Measurements from ENCODE around the gene HAUS5.
A peak's percentile ranks its signal among the peaks of the same experiment; 100 is the strongest.
"Not testable (repeated sequence)": the region's sequence is repeated elsewhere in the genome, so short reads cannot be mapped to it uniquely, and the experiment has no call there.

The HAUS5 gene, protein sequence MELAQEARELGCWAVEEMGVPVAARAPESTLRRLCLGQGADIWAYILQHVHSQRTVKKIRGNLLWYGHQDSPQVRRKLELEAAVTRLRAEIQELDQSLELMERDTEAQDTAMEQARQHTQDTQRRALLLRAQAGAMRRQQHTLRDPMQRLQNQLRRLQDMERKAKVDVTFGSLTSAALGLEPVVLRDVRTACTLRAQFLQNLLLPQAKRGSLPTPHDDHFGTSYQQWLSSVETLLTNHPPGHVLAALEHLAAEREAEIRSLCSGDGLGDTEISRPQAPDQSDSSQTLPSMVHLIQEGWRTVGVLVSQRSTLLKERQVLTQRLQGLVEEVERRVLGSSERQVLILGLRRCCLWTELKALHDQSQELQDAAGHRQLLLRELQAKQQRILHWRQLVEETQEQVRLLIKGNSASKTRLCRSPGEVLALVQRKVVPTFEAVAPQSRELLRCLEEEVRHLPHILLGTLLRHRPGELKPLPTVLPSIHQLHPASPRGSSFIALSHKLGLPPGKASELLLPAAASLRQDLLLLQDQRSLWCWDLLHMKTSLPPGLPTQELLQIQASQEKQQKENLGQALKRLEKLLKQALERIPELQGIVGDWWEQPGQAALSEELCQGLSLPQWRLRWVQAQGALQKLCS

DNA sequence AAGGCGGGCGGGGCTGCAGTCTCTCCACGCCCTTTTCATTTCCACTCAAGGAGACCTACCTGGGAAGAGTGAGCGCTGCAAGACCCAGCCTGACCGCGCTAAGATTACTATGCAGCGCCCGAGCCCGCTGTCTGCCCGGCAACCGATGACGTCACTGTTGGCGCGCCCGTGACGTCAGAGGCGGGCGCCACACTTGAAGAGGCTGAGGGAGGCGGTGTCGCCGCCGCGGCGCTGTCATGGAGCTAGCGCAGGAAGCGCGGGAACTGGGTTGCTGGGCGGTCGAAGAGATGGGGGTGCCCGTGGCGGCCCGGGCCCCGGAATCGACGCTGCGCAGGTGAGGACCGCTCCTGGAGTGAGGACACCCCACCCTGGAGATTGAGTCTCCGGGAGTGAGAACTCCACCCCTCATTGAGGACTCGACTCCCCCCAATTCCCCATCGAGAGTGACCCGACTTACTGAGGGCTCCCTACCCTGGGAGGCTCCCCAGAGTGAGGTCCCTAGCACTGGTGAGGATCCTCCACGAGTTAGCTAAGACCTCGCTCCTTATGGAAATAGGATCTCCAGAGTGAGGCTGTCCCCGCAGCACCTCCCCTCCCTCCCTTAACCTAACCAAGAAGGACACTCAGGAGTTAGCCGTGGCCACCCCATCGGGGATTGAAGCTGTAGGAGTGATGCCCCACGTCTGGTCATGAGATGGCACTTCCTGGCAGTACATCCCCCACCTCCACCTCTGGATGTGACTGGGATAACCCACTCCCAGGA is at the start of gene HAUS5:
Gene HAUS5, plus strand, starts transcription at position 177 of the 763 bp plus-strand sequence. Its CDS starts 60 bp downstream, at position 237.
- DNase-seq, result peak; percentile 96

DNA sequence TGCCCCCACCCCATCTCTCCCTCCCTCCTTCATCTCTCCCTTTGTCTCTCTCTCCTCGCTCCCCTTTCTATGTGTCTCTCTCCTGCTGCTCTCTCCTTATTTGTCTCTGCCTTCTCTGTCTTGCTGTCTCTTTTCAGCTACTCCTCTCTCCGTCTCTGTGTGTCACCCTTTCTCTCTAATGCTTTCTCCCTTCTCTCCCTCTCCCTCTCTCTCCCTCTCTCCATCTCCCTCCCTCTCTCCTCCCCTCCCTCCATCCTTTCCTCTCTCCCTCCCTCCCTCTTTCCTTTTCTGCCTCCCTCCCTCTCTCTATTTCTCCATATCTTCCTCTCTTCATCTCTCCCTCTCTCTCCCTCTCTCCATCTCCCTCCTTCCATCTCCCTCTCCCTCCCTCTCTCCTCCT is 49.8 kb upstream of the HAUS5 start:
- no peak for DNase-seq

DNA sequence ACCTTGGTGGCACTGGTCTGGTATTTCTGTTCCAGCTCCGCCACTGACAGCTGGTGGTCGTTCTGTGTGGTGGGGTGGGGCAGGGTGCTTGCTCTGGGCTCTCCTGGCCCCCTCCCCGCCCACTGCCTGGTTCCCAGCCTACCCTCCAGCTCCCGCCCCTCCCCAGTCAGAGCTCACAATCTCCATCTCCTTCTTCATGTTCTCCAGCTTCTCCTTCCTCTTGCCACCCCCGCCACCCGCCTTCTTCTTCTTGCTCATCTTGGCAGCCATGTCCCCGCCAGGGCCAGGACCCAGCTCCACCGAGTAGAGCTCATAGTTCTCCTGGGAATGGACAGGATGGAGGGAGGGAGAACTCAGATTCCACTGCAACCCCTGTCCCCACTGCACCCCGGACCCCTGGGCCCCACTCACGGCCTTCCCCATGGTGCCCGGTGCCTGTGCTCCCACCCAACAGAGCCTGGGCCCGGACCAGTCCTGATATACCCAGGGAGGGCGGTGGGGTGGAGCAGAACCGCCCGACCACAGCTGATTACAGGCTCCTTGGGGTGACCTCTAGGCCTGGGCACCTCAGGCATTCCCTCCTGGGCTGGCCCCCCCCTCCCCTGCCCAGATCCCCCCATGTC is 49.2 kb upstream of the HAUS5 start, which contains the start of gene ATP4A:
Gene ATP4A, minus strand, starts transcription at position 452 of the 623 bp plus-strand sequence. Its CDS starts 29 bp downstream, at position 423.
- no peak for DNase-seq

DNA sequence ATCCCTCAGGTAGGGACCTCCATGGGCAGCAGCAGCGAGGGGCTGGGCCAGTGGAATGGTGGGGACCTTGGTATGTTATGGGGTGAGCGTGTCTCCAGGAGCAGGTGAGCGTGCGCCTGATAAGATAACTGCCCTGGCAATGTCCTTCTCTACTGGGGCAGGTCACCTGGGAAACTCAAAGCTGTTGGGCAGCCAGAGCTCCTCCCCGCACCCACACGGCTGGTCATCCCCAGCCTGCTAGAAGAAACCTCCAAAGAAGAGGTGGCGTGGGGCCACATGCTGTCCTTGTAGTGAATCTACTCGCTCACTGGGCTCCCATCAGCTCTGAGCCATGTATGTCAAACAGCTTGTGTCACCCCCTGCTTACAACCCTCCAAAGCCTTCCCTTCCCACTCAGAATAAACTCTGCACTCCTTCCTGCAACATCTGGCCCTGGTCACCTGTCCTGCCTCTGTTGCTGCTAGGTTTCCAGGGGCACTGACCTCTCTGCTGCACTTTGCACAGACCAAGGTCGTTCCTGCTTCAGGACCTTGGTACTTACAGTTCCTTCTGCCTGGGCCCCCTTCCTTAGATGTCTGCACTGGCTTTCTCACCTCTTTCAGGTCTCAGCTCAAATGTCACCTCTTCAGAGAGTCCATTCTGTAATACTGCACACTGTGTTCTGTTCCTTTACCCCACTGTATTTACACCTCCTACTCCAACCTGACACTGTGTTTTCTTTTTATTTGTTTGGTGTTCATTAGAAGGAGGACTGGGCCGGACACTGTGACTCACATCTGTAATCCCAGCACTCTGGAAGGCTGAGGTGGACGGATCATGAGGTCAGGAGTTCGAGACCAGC is 47.3 kb upstream of the HAUS5 start:
- DNase-seq, result no peak

DNA sequence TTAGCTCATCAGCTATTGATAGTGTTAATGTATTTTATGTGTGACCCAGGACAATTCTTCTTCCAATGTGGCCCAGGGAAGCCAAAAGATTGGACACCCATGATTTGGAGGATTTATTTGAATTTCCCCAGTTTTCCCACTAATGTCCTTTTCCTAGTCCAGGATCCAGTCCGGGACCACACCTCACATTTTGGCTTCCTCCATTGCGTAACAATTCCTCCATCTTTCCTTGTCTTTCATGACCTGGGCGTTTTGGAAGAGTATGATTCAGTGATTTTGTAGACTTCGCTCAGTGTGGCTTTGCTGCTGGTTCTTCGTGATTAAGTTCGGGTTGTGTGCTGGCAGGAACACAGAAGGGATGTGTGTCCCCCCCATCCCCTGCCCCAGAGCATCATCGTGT is 45.8 kb upstream of the HAUS5 start:
- no peak for DNase-seq

DNA sequence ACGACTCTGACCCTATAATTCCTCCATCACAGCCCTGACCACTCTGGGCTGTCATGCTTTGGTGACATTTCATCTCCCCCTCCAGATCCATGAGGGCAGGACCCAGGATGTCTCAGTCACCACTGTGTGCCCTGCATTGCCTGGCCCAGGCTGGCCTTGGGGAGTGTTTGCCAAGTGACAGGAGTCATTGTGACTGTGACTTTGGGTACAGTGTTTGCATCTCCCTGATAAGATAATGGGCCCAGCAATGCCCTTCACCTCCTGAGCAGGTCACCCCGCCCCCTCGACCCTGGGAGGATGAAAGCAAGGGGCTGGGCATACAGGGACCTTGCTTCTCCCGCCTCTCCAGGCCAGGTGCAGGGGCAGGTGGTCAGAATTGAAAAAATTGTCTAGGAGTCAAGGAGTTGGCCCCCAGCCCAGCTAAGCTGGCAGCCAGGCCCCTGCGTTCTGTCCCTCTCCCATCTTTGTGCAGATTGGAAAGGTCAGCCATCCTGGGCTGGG is 43.2 kb upstream of the HAUS5 start:
- no peak for DNase-seq

DNA sequence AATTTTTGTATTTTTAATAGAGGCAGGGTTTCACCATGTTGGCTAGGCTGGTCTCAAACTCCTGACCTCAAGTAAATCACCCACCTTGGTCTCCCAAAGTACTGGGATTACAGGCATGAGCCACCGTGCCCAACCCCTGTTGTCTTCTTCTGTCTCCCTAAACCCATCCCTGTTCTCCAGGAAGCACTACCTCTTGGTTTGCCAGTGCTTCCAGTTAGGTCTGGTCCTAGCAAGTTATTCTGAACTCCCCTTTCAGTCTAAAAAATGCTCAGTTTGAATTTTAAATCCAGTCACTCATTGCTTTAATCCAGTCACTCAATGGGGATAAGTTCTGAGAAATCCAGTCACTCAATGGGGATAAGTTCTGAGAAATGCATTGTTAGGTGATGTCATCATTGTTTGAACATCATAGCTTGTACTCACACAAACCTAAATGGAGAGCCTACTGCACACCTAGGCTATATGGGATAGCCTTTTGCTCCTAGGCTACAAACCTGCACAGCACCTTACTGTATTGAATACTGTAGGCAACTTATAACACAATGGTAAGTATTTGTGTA is 41.0 kb upstream of the HAUS5 start:
- DNase-seq, result no peak

DNA sequence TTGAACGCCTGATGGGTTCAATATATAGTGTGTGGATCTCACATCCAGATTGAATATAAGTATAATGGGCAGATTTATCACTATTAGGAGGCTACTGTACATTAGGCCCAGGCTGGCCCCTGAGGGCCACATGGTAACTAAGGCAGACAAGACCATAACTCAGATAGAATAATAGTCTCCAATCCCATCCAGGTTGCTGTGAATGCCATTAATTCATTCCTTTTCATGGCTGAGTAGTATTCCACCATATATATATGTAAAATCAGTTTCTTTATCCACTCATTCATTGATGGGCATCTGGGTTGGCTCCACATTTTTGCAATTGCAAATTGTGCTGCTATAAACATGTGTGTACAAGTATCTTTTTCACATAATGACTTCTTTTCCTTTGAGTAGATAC is 34.6 kb upstream of the HAUS5 start:
- DNase-seq, result no peak

DNA sequence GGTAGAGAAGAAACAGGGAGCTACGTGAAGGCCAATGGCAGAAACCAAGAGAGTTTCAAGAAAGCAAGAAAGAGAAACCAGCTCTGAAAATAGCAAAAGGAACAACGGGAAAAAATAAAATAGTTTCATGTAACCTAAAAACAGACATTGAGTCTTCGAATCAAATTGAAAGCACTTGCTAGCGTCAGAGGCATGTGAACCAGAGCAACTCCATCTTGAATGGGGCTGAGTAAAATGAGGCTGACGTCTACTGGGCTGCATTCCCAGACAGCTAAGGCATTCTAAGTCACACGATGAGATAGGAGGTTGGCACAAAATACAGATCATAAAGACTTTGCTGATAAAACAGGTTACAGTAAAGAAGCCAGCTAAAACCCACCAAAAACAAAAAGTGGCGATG is 33.8 kb upstream of the HAUS5 start:
- DNase-seq, result no peak

DNA sequence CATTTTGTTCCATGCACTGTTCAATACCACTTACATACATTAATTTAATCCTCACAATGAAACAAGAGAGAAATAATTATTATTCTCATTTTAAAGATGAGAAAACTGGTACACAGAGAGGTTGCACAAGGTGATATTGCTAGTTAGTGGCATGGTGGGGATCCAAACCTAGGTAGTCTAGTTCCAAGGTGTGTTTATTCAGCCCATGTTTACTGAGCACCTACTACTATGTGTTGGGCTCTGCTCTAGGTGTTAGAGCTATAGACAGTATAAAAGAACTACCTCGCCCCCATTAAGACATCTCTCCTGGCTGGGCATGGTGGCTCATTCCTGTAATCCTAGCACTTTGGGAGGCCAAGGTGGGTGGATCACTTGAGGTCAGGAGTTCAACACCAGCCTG is 29.8 kb upstream of the HAUS5 start:
- no peak for DNase-seq

DNA sequence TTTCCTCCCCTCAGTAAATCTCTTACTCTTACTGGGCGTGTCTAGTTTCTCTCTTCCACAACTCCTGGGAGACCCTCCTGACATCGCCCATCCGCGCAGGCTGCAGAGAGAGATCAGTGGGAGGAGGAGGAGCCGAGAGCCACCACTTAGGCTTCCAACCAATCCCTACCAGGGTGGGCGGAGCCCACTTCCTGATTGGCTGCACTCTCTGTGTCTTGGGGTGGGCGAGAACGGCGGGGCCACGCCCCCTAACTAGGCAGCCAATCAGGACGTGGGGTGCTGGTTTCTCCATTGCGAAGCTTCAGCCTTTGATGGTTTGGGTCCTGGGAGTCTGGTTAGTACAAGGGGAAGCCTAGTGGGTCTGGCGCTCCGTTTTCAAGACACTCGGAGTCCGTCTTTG is 26.7 kb upstream of the HAUS5 start, which contains the start of gene PMIS2:
Gene PMIS2, plus strand, starts transcription at position 326 of the 400 bp plus-strand sequence. CDS start 87 bp downstream, outside the sequence.
- peak; percentile 51 for DNase-seq

DNA sequence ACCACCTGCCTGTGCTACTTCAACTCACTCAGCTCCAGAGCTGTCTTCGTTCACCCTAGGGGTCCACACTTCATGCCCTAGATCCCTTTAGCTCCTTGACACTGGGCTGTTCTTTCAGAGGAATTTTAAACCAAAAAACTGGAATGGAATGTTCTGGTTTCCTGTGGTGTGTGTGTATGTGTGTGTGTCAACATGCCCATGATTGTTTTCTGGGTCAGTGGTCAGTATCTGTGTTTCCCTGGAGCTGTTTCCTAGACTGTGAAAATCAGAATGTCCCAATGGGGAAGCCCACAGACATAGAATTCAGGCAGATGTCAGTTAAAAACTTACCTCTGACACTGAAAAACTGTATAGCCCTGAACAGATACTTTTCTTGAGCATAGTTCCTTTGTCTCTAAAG is 25.2 kb upstream of the HAUS5 start:
- no peak for DNase-seq

DNA sequence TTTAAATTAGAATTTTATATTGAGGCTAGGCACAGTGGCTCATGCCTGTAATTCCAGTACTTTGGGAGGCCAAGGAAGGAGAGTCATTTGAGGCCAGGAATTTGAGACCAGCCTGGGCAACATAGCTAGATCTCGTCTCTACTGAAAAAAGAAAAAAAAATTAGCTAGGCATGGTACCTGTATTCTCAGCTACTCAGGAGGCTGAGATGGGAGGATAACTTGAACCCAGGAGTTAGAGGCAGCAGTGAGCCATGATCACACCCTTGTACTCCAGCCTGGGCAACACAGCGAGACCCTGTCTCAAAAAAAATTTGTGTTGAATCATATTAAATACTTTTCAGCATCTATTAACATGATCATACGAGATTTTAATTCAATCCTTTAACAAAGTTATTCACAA is 21.7 kb upstream of the HAUS5 start:
- DNase-seq, result no peak

DNA sequence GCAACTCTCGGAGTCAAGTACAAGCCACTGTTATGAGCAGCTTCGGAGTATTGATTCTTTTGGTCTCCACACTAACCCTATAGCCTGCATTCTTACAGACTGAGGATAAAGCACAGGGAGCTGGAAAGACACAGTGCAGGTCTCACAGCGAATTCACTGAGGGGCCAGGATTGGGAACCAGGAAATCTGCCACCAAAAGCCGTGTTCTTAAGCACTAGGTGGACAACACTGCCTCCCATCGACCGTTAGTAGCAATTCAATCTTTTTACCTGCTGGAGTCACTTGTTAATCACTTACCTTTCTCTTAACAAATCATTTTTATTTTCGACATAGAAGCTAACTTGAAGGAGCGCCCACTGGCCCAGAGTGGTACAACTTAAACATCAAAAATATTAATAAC is 20.3 kb upstream of the HAUS5 start:
- peak; percentile 56 for DNase-seq

DNA sequence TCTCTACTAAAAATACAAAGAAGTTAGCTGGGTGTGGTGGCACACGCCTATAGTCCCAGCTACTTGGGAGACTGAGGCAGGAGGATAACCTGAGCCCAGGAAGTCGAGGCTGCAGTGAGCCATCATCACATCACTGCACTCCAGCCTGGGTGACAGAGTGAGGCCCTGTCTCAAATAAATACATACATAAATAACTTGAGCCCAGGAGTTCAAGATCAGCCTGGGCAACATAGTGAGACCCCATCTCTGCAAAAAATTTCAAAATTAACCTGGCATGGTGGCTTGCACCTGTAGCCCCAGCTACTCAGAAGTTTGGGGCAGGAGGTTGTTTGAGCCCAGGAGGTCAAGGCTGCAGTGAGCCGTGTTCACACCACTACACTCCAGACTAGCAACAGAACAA is 17.5 kb upstream of the HAUS5 start:
- not testable (repeated sequence) for DNase-seq

DNA sequence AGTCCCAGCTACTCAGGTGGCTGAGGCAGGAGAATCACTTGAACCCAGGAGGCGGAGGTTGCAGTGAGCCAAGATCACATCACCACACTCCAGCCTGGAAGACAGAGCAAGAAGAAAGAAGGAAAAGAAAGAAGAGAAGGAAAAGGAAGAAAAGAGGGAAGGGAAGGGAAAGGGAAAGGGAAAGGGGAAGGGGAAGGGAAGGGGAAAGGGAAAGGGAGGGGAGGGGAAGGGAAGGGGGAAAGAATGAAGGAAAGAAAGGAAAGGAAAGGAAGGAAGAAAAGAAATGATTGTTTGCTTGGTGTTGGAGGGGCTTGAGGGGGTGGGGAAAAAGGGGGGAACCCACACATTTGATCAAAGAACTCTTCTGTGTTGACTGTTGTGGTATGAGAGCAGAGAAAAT is 16.6 kb upstream of the HAUS5 start:
- no peak for DNase-seq

DNA sequence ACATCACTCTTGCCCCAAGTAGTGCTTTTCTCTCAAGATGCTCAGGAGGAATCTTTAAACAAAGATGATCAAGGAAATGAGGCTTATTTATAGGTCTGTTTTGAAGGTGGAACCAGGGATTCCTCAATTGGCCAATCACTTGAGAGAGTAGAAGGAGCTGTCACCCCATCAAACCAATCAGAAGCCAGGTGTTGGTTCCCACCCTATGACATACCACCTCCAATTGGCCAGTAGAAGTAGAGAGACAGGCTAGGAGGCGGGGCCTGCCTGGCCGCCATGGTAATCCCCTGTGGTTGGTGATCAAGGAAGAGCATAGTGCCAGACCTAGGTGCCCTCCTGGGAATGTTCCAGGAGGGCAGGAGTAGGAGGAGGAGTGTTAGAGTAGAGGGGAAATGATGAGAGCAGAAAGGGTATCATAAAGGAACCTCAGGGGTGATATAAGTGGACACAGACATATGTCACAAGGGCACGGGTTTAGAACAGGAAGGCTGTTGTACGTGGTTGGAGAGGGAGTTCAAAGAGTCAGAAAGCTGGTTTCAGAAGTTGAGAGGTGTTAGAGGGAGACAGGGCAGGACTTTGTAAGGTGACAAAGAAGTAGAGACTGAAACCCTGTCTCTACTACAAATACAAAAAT is 16.1 kb upstream of the HAUS5 start:
- DNase-seq, result peak; percentile 44

DNA sequence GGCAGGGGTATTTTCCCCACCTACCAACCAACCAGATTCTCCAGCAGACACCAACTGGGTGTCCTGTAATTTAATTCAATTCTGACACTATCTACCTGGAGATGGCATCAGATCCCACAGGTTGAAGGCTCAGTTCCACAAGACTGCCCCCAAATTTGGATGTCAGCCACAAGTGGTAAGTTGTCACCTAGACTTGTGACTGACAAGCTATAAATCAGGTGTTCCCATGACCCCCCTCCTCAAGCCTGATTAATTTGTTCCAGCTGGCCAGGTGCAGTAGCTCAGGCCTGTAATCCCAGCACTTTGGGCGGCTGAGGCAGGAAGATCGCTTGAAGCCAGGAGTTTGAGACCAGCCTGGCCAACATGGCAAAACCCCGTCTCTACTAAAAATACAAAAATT is 10.6 kb upstream of the HAUS5 start:
- DNase-seq, result no peak

DNA sequence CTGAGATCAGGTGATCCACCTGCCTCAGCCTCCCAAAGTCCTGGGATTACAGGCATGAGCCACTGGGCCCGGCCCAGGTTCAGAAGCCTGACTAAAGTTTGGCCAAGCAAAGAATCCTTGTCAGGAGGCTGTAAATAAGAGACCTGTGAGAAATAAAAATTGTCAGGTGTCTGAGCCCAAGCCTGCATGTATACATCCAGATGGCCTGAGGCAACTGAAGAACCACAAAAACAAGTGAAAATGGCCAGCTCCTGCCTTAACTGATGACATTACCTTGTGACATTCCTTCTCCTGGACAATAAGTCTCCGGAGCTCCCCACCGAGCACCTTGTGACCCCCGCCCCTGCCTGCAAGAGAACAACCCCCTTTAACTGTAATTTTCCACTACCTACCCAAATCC is 8.1 kb upstream of the HAUS5 start:
- DNase-seq, result not testable (repeated sequence)

DNA sequence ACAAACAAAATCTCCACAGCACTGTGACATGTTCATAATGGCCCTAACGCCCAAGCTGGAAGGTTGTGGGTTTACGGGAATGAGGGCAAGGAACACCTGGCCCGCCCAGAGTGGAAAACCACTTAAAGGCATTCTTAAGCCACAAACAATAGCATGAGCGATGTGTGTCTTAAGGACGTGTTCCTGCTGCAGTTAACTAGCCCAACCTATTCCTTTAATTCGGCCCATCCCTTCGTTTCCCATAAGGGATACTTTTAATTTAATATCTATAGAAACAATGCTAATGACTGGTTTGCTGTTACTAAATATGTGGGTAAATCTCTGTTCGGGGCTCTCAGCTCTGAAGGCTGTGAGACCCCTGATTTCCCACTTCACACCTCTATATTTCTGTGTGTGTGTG is 5.4 kb upstream of the HAUS5 start:
- DNase-seq, result not testable (repeated sequence)

DNA sequence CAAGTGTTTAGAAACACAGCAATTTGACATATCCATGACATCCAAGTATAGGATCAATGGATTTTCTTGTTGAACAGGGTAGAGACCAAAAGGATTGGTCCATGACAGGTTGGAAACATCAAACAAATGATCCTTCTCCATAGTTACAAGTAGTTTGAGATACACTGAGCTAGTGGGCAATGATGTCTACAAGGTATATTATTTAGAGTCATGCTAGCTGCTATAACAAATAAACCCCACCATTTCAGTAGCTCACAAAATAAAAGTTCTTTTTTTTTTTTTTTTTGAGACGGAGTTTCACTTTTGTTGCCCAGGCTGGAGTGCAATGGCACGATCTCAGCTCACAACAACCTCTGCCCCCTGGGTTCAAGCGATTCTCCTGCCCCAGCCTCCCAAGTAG is 4.9 kb upstream of the HAUS5 start:
- DNase-seq, result no peak

All from hematopoietic multipotent progenitor cell treated with erythropoietin and hydrocortisone succinate and interleukin-3 and kit ligand, for 4 days (in vitro differentiated cells).